ENCODE results near the gene TNIK. TPM values are rescaled to one million over a fixed set of nuclear protein-coding genes. Genes with fewer than 3 reads are reported as not detected.

TNIK gene
- total RNA-seq, 2 experiments from 2014 or later, result 32.1 to 39.2 TPM

DNA sequence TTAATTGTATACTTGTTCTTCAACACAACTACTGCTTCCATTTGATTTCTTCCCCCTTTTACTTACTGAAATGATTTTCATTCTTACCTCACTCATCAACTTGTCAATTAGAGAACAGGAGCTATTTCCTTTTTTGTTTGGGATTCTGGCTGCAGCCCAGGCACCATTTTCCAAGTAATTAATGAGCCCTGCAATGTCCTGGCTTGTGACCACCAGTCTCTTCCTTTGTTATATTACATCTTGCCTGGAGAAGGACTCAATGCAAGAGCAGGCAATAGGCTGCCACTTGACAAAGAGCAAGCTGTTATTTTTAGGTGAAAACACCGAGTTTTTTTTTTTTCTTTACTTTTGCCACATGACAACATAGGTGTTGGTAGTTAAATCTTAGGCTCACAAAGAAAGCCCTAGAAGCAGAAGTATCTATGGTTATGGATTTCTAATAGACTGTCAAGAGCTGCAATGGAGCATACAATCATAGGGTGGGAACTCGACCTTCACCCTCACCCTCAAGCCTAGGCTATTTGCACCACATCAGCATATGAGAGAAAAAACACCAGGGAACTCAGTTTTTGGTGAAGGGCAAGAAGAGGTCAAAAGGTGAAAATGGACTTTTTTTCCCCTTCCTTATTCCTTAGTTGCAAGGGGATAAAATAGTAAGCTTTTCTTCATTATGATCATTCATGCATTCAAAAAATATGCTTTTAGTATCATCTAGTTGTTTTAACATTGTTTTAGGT lies 114.9 kb downstream of the TNIK start:
- H3K27me3 Mint-ChIP-seq (ENCODE audit: low read depth), result no peaks in the 10 kb centered on the region
- peaks cover 19% of the 10 kb centered on the region for H3K36me3 Mint-ChIP-seq (ENCODE audit: low read depth)
- DNase-seq (no peak), ATAC-seq (no peak)
- H3K4me3 Mint-ChIP-seq, result no peak overlapping the region
- H3K9me3 Mint-ChIP-seq (ENCODE audit: insufficient read depth), result peaks cover 6% of the 10 kb centered on the region
- POLR2A ChIA-PET, result interaction anchor here (0.6 kb wide), 3 partner anchors 87 to 1742 kb away, joined by 3 to 4 read pairs (median 3); no protein-coding TSS in a partner anchor
- H3K27ac Mint-ChIP-seq, result no peak overlapping the region
- CTCF ChIA-PET, result interaction anchor here (0.7 kb wide), 1 partner anchor 146 kb away, joined by 3 read pairs; no protein-coding TSS in a partner anchor
- no peaks in the 10 kb centered on the region for H3K4me1 Mint-ChIP-seq (ENCODE audit: low read depth)

DNA sequence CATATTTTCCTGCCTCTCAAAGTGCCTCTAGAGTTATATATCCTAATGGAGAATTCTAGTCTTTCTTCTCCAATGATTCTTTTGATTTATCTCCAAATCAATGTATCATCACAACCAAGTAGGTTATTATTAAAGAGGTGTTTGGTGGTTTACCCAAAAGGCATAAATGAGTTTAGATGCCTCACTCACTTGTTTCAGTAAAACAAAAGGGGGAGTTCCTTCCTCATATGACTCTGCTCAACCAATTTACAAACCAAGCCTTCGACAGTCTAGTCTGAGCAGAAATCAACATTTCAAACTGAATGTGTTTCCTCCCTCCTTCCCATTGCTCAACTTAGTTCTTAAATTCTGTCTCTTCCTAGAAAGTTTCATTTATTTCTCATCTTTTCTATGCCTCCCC lies 116.5 kb downstream of the TNIK start:
- peaks cover 22% of the 10 kb centered on the region for H3K36me3 Mint-ChIP-seq (ENCODE audit: low read depth)
- H3K4me1 Mint-ChIP-seq (ENCODE audit: low read depth), result no peaks in the 10 kb centered on the region
- peaks cover 4% of the 10 kb centered on the region for H3K9me3 Mint-ChIP-seq (ENCODE audit: insufficient read depth)
- H3K27ac Mint-ChIP-seq, result no peak overlapping the region
- ATAC-seq (no peak), DNase-seq (no peak)
- H3K4me3 Mint-ChIP-seq, result no peak overlapping the region
- POLR2A ChIA-PET, result no interaction called here
- CTCF ChIA-PET, result no interaction called here
- H3K27me3 Mint-ChIP-seq (ENCODE audit: low read depth), result no peaks in the 10 kb centered on the region

GRCh38 chr3:171342783-171343420 lies 117.3 kb downstream of the TNIK start:
- ATAC-seq (no peak), DNase-seq (no peak)
- no peaks in the 10 kb centered on the region for H3K27me3 Mint-ChIP-seq (ENCODE audit: low read depth)
- no peak overlapping the region for H3K4me3 Mint-ChIP-seq
- no peak overlapping the region for H3K27ac Mint-ChIP-seq
- peaks cover 4% of the 10 kb centered on the region for H3K9me3 Mint-ChIP-seq (ENCODE audit: insufficient read depth)
- H3K4me1 Mint-ChIP-seq (ENCODE audit: low read depth), result no peaks in the 10 kb centered on the region
- ChIA-PET POLR2A (no interaction called here), CTCF (no interaction called here)
- peaks cover 22% of the 10 kb centered on the region for H3K36me3 Mint-ChIP-seq (ENCODE audit: low read depth)

GRCh38 chr3:171342200-171342599 lies 118.0 kb downstream of the TNIK start:
- peaks cover 4% of the 10 kb centered on the region for H3K9me3 Mint-ChIP-seq (ENCODE audit: insufficient read depth)
- no peaks in the 10 kb centered on the region for H3K27me3 Mint-ChIP-seq (ENCODE audit: low read depth)
- H3K36me3 Mint-ChIP-seq (ENCODE audit: low read depth), result peaks cover 22% of the 10 kb centered on the region
- no peak overlapping the region for H3K4me3 Mint-ChIP-seq
- ChIA-PET CTCF (no interaction called here), POLR2A (no interaction called here)
- ATAC-seq, result no peak
- no peaks in the 10 kb centered on the region for H3K4me1 Mint-ChIP-seq (ENCODE audit: low read depth)
- no peak for DNase-seq
- no peak overlapping the region for H3K27ac Mint-ChIP-seq

DNA sequence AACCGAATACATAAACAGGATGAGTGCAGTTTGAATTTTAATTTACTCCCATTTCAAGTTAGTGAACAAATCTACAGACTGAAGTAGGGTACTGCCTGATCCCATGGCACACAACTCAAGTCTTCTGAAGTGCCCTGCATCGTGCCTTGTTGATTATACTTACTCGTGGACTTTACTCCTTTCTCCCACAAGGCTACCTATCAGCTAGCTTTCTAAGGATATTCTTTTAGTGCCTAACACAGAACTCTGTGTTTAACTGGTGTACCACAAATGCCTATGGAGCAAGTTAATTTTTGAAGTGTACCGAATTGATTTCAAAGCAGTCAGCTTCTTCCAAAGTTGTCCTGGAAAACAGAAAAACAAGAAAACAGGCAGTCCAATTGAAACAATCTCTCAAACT lies 119.8 kb downstream of the TNIK start:
- CTCF ChIA-PET, result interaction anchor here (0.7 to 1.4 kb wide), 3 partner anchors 67 to 225 kb away, joined by 3 read pairs; no protein-coding TSS in a partner anchor
- Mint-ChIP-seq H3K9me3 (ENCODE audit: insufficient read depth) (peaks cover 4% of the 10 kb centered on the region), H3K4me1 (ENCODE audit: low read depth) (no peaks in the 10 kb centered on the region)

DNA sequence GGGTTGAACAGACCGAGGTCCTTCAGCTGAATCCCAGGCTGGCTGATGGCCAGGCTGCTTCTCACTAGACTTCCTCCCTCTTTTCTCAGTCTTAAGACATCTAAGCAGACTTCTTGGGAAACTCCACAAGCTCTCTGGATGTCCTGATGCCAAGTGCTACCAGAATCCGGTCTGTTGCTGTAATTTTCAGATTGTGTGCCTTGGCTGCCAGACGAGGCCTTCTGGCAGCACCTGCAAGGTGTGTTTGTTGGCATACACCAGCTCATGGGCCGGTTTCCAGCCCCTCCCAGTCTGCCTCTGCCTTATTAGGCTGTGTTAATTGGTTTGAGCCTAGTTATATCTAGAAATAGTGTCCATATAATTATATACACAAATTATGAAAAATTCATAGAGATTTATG lies 120.6 kb downstream of the TNIK start:
- Mint-ChIP-seq H3K4me1 (ENCODE audit: low read depth) (no peaks in the 10 kb centered on the region), H3K27ac (no peak overlapping the region), H3K4me3 (no peak overlapping the region), H3K27me3 (ENCODE audit: low read depth) (no peaks in the 10 kb centered on the region), H3K36me3 (ENCODE audit: low read depth) (peaks cover 14% of the 10 kb centered on the region), H3K9me3 (ENCODE audit: insufficient read depth) (peaks cover 4% of the 10 kb centered on the region)
- POLR2A ChIA-PET, result no interaction called here
- ATAC-seq, result no peak
- no peak for DNase-seq
- CTCF ChIA-PET, result interaction anchor here (1.4 kb wide), 1 partner anchor 176 kb away, joined by 3 read pairs; no protein-coding TSS in a partner anchor

More for the DNA sequence above, 119.8 kb downstream of the TNIK start:
- Mint-ChIP-seq H3K4me3 (no peak overlapping the region), H3K27ac (no peak overlapping the region), H3K27me3 (ENCODE audit: low read depth) (no peaks in the 10 kb centered on the region), H3K36me3 (ENCODE audit: low read depth) (peaks cover 16% of the 10 kb centered on the region)
- ATAC-seq (no peak), DNase-seq (no peak)
- POLR2A ChIA-PET, result interaction anchor here (0.6 kb wide), 1 partner anchor 594 kb away, joined by 3 read pairs; no protein-coding TSS in a partner anchor

DNA sequence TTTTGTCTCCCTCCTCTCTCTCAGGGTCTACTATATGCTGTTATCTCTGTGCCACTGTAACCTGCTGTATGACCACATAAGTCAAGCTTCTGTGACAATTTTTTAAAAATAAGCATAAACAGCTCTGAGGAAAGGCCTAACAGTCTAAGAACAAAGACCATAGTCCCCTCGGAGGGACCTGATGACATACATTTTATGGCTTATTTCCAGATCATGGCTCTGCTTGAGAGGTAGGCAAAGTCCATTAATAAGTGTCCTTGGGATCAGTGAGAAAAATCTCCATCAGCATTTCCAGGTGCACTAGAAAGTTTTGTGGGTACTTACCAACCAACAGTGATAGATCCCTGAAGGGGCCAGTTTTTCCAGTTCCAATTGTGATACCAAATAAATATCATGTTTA lies 123.8 kb downstream of the TNIK start:
- H3K36me3 Mint-ChIP-seq (ENCODE audit: low read depth), result peaks cover 5% of the 10 kb centered on the region
- no peak overlapping the region for H3K27ac Mint-ChIP-seq
- no peak for DNase-seq
- H3K27me3 Mint-ChIP-seq (ENCODE audit: low read depth), result no peaks in the 10 kb centered on the region
- no peak overlapping the region for H3K4me3 Mint-ChIP-seq
- no peaks in the 10 kb centered on the region for H3K9me3 Mint-ChIP-seq (ENCODE audit: insufficient read depth)
- ChIA-PET POLR2A (no interaction called here), CTCF (interaction anchor here (1.3 kb wide), 1 partner anchor 18 kb away, joined by 3 read pairs; no protein-coding TSS in a partner anchor)
- ATAC-seq, result no peak
- H3K4me1 Mint-ChIP-seq (ENCODE audit: low read depth), result peaks cover 3% of the 10 kb centered on the region

- ATAC-seq, result no peak
- Mint-ChIP-seq H3K4me1 (ENCODE audit: low read depth) (peaks cover 3% of the 10 kb centered on the region), H3K4me3 (no peak overlapping the region), H3K9me3 (ENCODE audit: insufficient read depth) (no peaks in the 10 kb centered on the region), H3K27ac (no peak overlapping the region), H3K36me3 (ENCODE audit: low read depth) (peaks cover 5% of the 10 kb centered on the region), H3K27me3 (ENCODE audit: low read depth) (no peaks in the 10 kb centered on the region)
- ChIA-PET POLR2A (no interaction called here), CTCF (no interaction called here)
- DNase-seq, result no peak
Observed at GRCh38 chr3:171335559-171335958, 124.6 kb downstream of the TNIK start.

DNA sequence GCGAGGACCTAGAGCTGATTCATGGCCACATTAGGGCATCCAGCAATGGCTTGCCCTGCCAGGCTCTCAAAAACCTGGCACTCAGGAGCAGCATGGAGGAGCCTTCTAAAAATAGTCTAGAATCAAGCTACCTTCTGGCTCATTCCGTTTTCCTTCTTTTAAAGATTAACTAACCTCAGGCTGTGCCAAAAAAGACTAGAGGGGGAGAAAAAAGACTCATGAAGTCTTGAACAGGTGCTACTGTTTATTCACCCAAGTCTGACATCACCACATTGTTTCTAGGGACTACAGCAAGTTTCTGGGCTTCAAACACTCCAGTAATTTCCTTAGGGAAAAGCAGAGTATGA lies 125.8 kb downstream of the TNIK start:
- Mint-ChIP-seq H3K36me3 (ENCODE audit: low read depth) (peaks cover 5% of the 10 kb centered on the region), H3K27me3 (ENCODE audit: low read depth) (no peaks in the 10 kb centered on the region), H3K9me3 (ENCODE audit: insufficient read depth) (no peaks in the 10 kb centered on the region), H3K4me3 (no peak overlapping the region), H3K4me1 (ENCODE audit: low read depth) (peaks cover 9% of the 10 kb centered on the region), H3K27ac (no peak overlapping the region)
- POLR2A ChIA-PET, result no interaction called here
- CTCF ChIA-PET, result no interaction called here
- ATAC-seq (no peak), DNase-seq (no peak)

- ChIA-PET POLR2A (interaction anchor here (0.7 kb wide), 1 partner anchor 128 kb away, joined by 4 read pairs; no protein-coding TSS in a partner anchor), CTCF (no interaction called here)
- no peak overlapping the region for H3K4me3 Mint-ChIP-seq
- ATAC-seq (no peak), DNase-seq (no peak)
- H3K9me3 Mint-ChIP-seq (ENCODE audit: insufficient read depth), result no peaks in the 10 kb centered on the region
- peaks cover under 1% of the 10 kb centered on the region for H3K36me3 Mint-ChIP-seq (ENCODE audit: low read depth)
- peaks cover 12% of the 10 kb centered on the region for H3K4me1 Mint-ChIP-seq (ENCODE audit: low read depth)
- no peak overlapping the region for H3K27ac Mint-ChIP-seq
- H3K27me3 Mint-ChIP-seq (ENCODE audit: low read depth), result no peaks in the 10 kb centered on the region
Observed at GRCh38 chr3:171333784-171334464, 126.3 kb downstream of the TNIK start.

DNA sequence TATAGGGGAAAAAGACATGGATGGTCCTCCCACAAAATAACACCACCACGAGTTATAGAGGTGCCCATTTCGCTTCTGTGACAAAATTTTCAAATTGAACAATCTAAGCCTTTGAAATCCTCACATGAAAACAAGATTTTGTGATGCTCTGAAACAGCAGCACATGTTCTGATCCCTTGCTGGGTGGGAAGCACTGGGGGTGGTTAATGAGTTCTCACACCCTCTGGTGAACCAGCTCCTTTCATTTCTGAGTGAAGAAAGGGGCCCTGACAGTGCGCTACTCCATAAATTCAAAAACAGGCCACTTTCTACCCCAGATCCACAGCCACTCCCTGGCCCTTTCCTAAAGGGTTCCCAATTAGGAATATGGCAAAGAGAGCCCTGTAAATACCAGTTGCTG lies 129.3 kb downstream of the TNIK start:
- ATAC-seq, result no peak
- no peak overlapping the region for H3K4me3 Mint-ChIP-seq
- H3K9me3 Mint-ChIP-seq (ENCODE audit: insufficient read depth), result no peaks in the 10 kb centered on the region
- H3K27me3 Mint-ChIP-seq (ENCODE audit: low read depth), result no peaks in the 10 kb centered on the region
- CTCF ChIA-PET, result no interaction called here
- H3K27ac Mint-ChIP-seq, result no peak overlapping the region
- DNase-seq, result no peak
- peaks cover 5% of the 10 kb centered on the region for H3K36me3 Mint-ChIP-seq (ENCODE audit: low read depth)
- H3K4me1 Mint-ChIP-seq (ENCODE audit: low read depth), result peaks cover 24% of the 10 kb centered on the region
- POLR2A ChIA-PET, result no interaction called here

DNA sequence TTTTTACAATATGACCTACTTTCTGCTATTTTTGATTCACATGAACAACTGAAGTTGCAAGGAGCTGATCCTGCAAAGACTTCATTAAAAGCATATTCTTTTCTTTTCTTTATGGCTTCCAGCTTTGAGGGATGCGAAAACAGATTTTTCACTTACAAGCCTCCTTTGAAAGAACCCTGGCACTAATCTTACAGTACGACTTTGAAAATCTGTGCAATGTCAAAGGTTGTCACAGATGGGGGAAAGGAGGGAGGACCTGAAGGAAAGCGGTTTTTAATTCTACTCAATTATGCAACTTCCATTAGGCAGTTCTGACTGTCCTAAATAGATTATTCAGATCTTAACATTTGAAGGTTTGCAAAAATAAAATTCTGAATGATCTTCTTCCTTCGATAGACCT lies 130.5 kb downstream of the TNIK start:
- DNase-seq (no peak), ATAC-seq (no peak)
- Mint-ChIP-seq H3K4me1 (ENCODE audit: low read depth) (peaks cover 24% of the 10 kb centered on the region), H3K4me3 (no peak overlapping the region), H3K36me3 (ENCODE audit: low read depth) (peaks cover 5% of the 10 kb centered on the region), H3K9me3 (ENCODE audit: insufficient read depth) (no peaks in the 10 kb centered on the region), H3K27ac (no peak overlapping the region), H3K27me3 (ENCODE audit: low read depth) (no peaks in the 10 kb centered on the region)
- ChIA-PET POLR2A (no interaction called here), CTCF (interaction anchor here (0.8 to 2.5 kb wide), 10 partner anchors 8 to 236 kb away, joined by 3 to 13 read pairs (median 4); partner anchors contain the start of gene TNIK)
